ENCODE results near the gene SIK2.
A peak's percentile ranks its signal among the peaks of the same experiment; 100 is the strongest.

Gene SIK2

DNA sequence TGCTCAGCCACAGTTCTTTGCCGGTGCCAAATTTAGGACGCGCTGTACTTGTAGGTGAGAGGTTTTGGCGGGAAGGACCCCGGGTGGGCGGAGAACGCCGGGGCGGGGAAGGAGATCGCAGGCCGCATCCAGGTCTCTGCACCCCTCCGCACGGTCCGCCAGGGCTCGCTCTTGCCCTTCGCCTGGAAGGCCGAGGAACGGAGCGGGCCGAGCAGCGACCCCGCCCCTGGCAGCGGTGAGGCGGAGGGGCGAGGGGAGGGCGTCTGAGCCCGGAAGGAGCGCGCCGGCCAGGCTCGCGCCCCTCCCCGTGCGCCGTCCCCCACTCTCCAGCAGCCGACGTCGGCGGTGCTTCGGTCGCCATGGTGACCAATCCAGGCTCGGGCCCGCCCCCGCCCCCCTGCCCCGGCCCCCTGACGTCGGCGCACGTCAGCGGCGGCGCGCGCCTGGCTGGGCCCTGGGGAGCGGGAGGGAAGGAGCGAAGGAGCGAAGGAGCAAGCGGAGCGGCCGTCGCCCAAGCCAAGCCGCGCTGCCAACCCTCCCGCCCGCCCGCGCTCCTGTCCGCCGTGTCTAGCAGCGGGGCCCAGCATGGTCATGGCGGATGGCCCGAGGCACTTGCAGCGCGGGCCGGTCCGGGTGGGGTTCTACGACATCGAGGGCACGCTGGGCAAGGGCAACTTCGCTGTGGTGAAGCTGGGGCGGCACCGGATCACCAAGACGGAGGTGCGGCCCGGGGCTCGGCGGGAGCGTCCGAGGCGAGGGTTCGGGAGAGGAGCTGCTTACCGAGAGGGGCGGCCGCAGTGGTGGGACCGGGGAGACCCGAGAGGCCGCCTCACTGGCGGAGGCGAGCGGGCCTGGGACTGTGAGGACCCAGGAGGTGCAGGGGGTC, at the start of gene SIK2:
SIK2 (plus strand) TSS at position 471 of the 886 bp plus-strand sequence; CDS start at position 586, 115 bp downstream.
- DNase-seq = peak; percentile 98

DNA sequence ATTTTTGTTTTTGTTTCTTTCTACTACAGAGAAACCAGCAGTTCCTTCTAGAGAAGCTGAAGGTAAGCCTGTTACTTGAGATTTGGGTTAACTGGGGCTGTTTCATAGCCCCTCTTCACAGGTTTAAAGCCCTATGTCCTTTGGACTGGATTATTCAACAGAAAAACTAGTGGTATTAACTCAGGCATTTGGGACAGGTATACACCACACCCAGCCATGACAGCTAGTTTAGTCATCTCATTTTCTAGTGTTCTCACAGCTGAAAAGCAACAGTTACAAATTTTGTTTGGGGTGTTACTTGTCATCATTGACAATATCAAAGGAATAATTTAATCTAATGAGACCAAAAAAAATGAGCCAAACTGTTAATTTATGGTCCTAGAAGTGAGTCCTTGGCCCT, 47.7 kb upstream of the SIK2 start:
- DNase-seq = no peak

DNA sequence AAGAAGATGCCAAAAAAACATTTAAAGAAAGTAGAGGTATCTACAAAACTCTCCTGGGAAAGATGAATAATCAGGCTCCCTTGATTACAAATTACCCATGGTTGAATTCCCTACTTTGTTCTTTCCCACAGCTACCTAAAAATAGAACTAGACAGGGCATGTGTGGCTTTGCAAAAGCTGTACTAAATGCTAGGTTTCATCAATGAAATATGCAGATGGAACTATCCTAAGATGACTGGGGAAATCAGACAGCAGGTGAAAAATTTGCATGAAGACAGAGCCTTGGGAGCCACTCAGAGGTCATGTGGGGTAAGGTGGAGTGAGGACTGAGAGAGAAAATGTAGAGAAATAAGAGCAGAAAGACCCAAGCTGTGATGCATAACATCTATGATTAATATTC, 47.0 kb upstream of the SIK2 start:
- no peak for DNase-seq

- DNase-seq = no peak
Measured at GRCh38 chr11:111557425-111558111, 44.7 kb upstream of the SIK2 start.

GRCh38 chr11:111559800-111560464, 42.3 kb upstream of the SIK2 start:
- no peak for DNase-seq

DNA sequence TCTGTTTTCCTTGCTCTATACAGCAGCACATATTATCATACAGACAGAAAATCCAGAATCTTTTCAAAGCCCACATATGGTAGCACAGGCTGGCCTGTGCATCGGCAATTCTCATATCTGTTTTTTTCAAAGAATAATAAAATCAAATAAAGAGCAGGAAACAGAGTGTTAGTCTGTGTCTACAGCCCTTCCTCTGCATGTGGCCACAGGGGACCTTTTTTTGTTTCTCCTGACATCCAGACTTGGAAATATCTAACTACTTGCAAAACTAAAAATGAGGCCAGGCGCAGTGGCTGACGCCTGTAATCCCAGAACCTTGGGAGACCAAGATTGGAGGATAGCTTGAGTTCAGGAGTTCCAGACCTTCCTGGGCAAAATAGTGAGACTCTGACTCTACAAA, 41.4 kb upstream of the SIK2 start:
- no peak for DNase-seq

GRCh38 chr11:111561306-111561705, 40.9 kb upstream of the SIK2 start:
- DNase-seq = no peak

GRCh38 chr11:111561791-111562325, 40.4 kb upstream of the SIK2 start:
- no peak for DNase-seq

GRCh38 chr11:111562692-111563389, 39.4 kb upstream of the SIK2 start:
- DNase-seq = no peak

GRCh38 chr11:111565114-111565720, 37.0 kb upstream of the SIK2 start:
- peak; percentile 12 for DNase-seq

GRCh38 chr11:111566324-111566723, 35.9 kb upstream of the SIK2 start:
- no peak for DNase-seq

DNA sequence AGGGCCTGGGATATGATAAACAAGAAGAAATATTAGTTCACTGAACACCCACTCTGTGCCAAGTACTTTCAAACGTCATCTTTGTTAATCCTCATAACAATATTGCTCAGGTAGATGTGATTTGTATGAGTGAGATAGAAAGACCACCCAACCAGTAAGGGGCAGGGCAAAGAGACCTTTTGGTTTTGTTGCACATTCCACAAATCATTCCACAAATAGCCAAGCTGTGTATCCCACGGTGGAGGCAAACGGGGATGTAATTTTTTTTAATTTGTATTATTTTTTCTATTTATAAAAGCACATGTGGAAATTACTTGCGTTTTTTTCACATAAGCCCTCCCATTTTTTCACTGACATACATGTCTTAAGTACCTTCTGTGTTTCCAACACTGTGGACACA, 32.8 kb upstream of the SIK2 start:
- no peak for DNase-seq

- no peak for DNase-seq
Measured at GRCh38 chr11:111570796-111571195, 31.5 kb upstream of the SIK2 start.

DNA sequence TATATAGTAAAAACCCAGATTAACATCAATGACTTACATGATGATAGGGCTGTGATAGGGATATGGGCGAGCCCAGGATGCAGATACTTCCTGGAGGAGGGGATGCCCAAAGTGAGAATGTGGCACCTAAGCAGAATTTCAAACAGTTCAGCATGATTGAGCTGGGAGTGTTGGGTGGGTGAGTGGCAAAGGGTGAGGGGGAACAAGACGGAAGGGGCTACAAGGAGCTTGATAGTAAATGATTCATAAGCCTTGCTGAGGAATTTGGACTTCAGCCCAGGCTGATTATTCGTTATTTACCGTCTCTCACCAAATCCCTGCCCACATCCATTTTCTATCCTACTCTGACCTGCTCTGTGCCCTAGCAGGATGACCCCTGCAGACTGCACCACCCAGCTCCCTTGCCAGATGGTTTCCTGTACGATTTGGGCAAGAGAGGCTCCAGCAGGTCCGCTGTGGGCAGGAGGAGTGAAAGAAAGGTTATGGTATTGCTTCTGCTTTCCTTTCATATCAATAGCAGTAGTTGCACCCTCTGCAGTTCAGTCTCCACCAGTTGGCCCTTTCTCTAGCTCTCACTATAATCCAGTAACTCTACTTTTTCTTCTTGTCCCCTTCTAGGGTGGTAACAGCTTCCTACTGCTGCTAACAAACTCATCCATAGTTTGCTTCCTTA, 30.3 kb upstream of the SIK2 start:
- no peak for DNase-seq

DNA sequence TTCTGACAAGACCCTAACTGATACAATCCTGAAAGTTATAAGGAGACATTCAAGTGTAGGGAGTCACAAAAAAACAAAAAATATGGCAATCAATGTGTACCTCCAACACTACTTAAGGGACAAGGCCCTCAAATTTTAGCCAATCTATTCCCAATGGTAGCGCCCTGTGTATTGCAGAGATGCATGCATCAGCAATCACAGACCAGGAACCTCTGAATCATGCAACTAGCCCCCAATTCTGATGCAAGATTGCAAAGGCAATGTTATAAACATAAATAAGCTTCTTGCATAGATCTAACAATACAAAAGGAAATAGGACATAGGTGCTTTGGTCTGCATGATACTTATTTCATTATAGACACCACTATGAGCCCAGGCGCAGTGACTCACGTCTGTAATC, 29.7 kb upstream of the SIK2 start:
- DNase-seq = no peak

- no peak for DNase-seq
Measured at GRCh38 chr11:111573821-111574249, 28.4 kb upstream of the SIK2 start.

DNA sequence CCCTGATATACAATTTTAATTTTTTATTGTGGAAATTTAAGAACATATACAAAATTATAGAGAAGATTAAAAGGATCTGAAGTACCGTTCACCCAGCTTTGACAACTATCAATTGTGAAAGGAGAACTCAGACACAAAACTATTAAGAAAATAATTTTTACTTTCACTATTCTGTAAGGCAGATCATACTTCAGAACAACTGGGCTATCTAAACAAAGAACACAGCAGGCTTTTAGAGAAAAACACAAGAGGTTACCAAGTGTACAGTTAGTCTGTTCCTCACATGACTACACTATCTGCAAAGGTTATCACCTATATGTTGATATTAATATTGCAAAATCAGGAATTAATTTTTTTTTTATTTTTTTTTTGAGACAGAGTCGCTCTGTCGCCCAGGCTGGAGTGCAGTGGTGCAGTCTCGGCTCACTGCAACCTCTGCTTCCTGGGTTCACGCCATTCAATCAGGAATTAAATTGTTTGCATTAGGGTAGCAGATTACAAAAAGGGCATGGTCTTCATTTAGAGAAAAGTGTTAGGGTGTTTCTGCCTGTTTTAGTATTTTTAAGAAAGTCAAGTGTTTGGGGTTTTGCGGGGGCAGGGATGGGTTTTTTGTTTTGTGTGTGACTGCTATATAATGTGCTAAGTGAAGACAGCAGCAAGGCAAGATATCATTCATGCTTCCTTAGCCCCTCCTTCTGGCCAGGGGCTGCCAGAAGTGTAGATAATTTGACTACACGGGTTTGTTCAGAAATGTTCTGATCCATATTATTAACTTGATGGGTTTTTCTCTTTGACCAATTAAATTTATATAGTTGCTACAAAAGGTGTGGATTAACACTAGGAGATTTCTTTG, 27.6 kb upstream of the SIK2 start:
- DNase-seq = no peak

- no peak for DNase-seq
Measured at GRCh38 chr11:111575740-111576139, 26.5 kb upstream of the SIK2 start.

DNA sequence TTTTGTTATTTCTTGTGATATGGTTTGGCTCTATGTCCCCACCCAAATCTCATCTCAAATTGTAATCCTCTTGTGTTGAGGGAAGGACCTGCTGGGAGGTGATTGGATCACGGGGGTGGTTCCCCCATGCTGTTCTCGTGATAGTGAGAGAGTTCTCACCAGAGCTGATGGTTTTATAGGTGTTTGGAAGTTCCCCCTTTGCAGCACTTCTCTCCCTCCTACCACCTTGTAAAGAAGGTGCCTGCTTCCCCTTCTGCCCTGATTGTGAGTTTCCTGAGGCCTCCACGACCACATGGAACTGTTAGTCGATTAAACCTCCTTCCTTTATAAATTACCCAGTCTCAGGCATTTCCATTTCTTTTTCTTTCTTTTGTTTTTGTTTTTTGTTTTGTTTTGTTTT, 24.4 kb upstream of the SIK2 start:
- DNase-seq = peak; percentile 39

DNA sequence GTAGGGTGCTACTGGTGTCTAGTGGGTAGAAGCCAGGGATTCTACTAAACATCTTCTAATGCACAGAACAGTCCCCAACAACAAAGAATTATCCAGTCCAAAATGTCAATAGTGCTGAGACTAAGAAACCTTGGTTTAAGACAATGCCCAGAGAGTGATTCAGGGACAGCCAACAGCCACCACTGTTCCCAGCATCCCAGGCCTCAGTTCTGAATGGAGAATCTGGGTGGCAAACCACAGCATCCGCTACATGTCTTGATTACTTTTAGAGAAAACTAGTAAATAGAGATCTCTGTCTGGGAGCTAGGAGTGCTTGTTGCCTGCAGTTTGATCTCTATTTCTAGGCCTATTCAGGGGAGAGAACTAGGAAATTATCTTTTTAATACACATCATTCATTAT, 20.9 kb upstream of the SIK2 start:
- no peak for DNase-seq

- DNase-seq = peak; percentile 33
Measured at GRCh38 chr11:111582163-111582562, 20.1 kb upstream of the SIK2 start.

Data from GDM1 (cell line).